ENCODE measurements around the gene PLA2G4E.

PLA2G4E gene

DNA sequence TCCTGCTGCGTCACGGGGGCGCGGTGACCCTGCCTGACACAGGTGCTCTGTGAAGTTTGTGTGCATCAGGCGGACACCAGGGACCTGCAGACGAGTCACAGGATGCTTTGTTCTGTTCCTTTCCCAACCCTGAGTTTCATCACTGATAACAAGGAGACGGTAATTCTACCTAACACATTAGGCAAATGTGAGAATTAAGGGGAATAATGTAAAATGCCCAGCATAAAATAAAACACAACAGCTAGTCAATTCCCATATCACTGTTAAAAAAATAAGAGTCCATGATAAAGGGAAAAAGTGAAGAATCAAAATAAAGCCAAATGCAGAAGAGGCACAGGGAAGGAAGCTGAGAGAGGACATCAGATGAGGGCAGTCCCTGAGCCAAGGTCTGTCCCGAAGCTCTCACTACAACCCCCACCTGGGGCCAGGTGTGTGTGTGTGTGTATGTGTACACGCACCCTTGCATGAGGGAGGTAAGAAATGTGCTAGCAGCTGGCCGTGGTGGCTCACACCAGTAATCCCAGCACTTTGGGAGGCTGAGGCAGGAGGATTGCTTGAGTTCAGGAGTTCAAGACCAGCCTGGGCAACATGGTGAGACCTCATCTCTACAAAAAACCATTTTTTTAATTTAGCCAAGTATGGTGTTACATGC, 46.0 kb upstream of the PLA2G4E start:
- TF ChIP-seq, protein P1, sequence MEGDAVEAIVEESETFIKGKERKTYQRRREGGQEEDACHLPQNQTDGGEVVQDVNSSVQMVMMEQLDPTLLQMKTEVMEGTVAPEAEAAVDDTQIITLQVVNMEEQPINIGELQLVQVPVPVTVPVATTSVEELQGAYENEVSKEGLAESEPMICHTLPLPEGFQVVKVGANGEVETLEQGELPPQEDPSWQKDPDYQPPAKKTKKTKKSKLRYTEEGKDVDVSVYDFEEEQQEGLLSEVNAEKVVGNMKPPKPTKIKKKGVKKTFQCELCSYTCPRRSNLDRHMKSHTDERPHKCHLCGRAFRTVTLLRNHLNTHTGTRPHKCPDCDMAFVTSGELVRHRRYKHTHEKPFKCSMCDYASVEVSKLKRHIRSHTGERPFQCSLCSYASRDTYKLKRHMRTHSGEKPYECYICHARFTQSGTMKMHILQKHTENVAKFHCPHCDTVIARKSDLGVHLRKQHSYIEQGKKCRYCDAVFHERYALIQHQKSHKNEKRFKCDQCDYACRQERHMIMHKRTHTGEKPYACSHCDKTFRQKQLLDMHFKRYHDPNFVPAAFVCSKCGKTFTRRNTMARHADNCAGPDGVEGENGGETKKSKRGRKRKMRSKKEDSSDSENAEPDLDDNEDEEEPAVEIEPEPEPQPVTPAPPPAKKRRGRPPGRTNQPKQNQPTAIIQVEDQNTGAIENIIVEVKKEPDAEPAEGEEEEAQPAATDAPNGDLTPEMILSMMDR (IDR thresholded peaks at IDR 0.05) = peak in 1 of 2 experiments; percentile 1
- intact Hi-C loops (cut with DNase I; ENCODE audit: low total_unique reads) = no loop called here
- Histone ChIP-seq H3K36me3 (no peaks in the 10 kb centered on the region), H3K27ac (no peak overlapping the region), H3K9me3 (peaks cover 0 to 6% (median 0%) of the 10 kb centered on the region in 3 donors), H3K27me3 (peaks cover 0 to 32% of the 10 kb centered on the region in 2 donors), H3K4me3 (no peak overlapping the region), H3K4me1 (no peaks in the 10 kb centered on the region)
- DNase-seq = peak in 1 of 2 donors; percentile 6

DNA sequence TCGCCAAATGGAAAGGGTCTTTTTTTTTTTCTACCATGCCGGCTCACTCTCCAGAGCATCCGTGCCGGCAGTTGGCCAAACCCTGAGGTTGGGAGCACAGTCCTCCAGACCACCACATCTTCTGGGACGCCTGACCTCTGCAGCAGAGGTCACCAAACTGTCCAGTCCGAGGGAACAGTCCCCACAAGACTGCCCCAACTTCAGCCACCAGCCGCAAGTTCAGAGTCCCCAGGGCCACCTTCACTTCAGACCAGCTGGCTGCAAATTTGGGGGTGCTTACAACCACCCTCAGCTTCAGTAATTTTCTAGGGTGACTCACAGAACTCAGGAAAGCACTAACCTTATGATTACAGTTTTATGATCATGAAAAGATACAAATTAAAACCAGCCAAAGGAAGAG, 44.6 kb upstream of the PLA2G4E start:
- TF ChIP-seq, protein P1 (IDR thresholded peaks at IDR 0.05) = no peak
- Histone ChIP-seq H3K4me3 (no peak overlapping the region), H3K9me3 (peaks cover 0 to 6% (median 0%) of the 10 kb centered on the region in 3 donors), H3K27me3 (peaks cover 0 to 26% of the 10 kb centered on the region in 2 donors), H3K36me3 (no peaks in the 10 kb centered on the region), H3K4me1 (no peaks in the 10 kb centered on the region), H3K27ac (no peak overlapping the region)
- DNase-seq = peak in 1 of 2 donors; percentile 27
- intact Hi-C loops (cut with DNase I; ENCODE audit: low total_unique reads) = no loop called here

DNA sequence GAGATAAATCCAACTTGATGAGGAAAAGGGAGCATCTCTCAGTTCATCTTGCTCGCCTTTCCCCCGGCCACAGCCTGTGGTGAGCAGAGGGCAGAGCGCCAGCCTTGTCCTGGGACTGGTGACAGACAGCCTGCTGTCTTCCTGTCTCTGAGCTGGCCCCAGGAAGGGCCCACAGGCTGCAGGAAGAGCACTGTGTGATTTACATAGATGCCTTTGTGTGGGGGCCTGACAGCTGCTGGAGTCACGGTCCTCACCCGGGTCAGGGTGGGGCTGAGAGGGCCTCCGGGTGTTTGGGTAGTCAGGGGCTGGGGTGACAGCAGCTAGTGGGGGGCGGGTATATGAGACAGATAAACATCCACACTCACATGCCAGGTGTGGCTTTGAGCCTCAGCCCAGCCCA, 44.2 kb upstream of the PLA2G4E start:
- H3K27ac ChIP-seq = no peak overlapping the region
- peak in 1 of 2 donors; percentile 41 for DNase-seq
- peaks cover 0 to 6% (median 0%) of the 10 kb centered on the region in 3 donors for H3K9me3 ChIP-seq
- no peaks in the 10 kb centered on the region for H3K4me1 ChIP-seq
- H3K27me3 ChIP-seq = peaks cover 0 to 26% of the 10 kb centered on the region in 2 donors
- TF ChIP-seq, protein P1 (IDR thresholded peaks at IDR 0.05) = no peak
- intact Hi-C loops (cut with DNase I; ENCODE audit: low total_unique reads) = no loop called here
- no peaks in the 10 kb centered on the region for H3K36me3 ChIP-seq
- H3K4me3 ChIP-seq = no peak overlapping the region

DNA sequence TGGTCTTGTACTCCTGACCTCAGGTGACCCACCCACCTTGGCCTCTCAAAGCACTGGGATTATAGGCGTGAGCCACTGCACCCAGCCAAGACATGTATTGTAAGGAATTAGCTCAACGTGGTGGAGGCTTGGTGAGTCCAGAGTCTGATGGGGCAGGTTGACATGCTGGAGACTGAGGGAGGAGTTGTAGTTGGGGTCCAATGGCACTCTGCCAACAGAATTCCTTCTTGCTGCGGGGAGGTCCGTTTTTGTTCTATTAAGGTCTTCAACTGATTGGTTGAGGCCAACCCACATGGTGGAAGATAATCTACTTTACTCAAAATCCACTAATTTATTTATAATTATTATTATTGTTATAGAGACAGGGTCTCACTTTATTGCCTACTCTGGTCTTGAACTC, 43.4 kb upstream of the PLA2G4E start:
- TF ChIP-seq, protein P1 (IDR thresholded peaks at IDR 0.05) = no peak
- peaks cover 0 to 19% of the 10 kb centered on the region in 2 donors for H3K27me3 ChIP-seq
- no peaks in the 10 kb centered on the region for H3K4me1 ChIP-seq
- H3K4me3 ChIP-seq = no peak overlapping the region
- DNase-seq = no peak
- H3K9me3 ChIP-seq = peaks cover 0 to 6% (median 0%) of the 10 kb centered on the region in 3 donors
- H3K27ac ChIP-seq = no peak overlapping the region
- no peaks in the 10 kb centered on the region for H3K36me3 ChIP-seq
- intact Hi-C loops (cut with DNase I; ENCODE audit: low total_unique reads) = no loop called here

DNA sequence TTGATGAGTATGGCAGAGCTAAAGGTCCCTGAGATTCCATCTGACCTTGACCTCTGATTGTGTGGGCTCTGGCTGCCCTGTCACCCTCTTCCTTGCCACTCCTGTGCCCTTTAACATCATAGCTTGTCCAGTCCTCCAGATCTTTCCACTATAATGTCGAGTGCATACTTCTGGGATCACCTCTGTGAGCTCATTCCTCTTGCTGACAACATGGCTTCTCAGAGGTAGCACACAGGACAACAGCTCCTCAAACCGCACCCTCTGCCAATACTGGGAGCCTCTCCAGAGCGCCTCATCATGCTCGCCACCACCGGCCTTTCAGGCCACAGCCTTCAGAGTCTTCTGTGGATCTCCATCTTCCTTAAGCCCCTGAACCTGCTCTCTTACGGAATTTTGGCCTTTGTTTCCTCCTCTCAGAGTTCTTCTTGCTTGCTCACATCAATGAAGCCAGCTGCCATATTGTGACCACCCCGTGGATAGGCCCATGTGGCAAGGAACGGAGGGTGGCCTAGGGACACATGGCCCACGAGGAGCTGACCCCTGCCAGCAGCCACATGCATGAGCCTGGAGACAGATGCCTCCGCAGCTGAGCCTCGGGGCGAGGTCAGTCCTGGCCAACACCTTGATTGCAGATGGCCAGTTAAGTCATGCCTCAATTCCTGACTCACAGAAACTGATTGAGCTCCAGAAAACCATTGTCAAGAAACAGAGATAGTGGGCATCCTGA, 42.4 kb upstream of the PLA2G4E start:
- intact Hi-C loops (cut with DNase I; ENCODE audit: low total_unique reads) = no loop called here
- TF ChIP-seq, protein P1 (IDR thresholded peaks at IDR 0.05) = no peak
- no peak for DNase-seq
- Histone ChIP-seq H3K27ac (no peak overlapping the region), H3K4me3 (no peak overlapping the region), H3K27me3 (peaks cover 0 to 19% of the 10 kb centered on the region in 2 donors), H3K4me1 (no peaks in the 10 kb centered on the region), H3K36me3 (no peaks in the 10 kb centered on the region), H3K9me3 (peaks cover 0 to 6% (median 0%) of the 10 kb centered on the region in 3 donors)
